ENCODE measurements around the gene TMEM186. TPM values are rescaled to one million over a fixed set of nuclear protein-coding genes. Genes with fewer than 3 reads are reported as not detected.

The TMEM186 gene
- total and polyA plus RNA-seq, 2 of the 8 experiments (the other 6 are each of a cell fraction or from before 2014, with no cell fraction given), result 13.1 TPM

GRCh38 chr16:8831871-8832716, 34.7 kb upstream of the TMEM186 start (continued):
- 0 out of 4 replicates have a peak, but pooled peaks of 1 of the 2 experiments have one; percentile 10 for TF ChIP-seq HDAC2 (IDR thresholded peaks at IDR 0.05; ENCODE audit: borderline replicate concordance in 1 of 2, low read depth in 2 of 2, low read length in 2 of 2)
- TF ChIP-seq TCF12 (IDR thresholded peaks at IDR 0.05; ENCODE audit: low read depth, low read length), result 0 out of 2 replicates have a peak, but pooled peaks have one; percentile 10
- TF ChIP-seq RNF2 (IDR thresholded peaks at IDR 0.05; ENCODE audit: borderline replicate concordance, low read depth, low read length, missing control alignments, poor library complexity, severe bottlenecking), result no peak
- TF ChIP-seq YY1 (IDR thresholded peaks at IDR 0.05; ENCODE audit: low read depth, low read length), result peak; percentile 68
- TF ChIP-seq TBP (IDR thresholded peaks at IDR 0.05; ENCODE audit: low read depth, low read length), result peak; percentile 68; the same call in 1 of the 2 replicates
- peak; percentile 65; the same call in 1 of the 2 replicates for TF ChIP-seq TAF1 (IDR thresholded peaks at IDR 0.05; ENCODE audit: low read depth, low read length)
- peak; percentile 83 for TF ChIP-seq TAF7 (optimal IDR thresholded peaks at IDR 0.05; ENCODE audit: borderline replicate concordance, low read depth, low read length)
- 0 out of 2 replicates have a peak, but pooled peaks have one; percentile 27 for TF ChIP-seq GABPA (IDR thresholded peaks at IDR 0.05; ENCODE audit: borderline replicate concordance, insufficient read depth, low read length)
- TF ChIP-seq NRF1 (IDR thresholded peaks at IDR 0.05; ENCODE audit: low read depth, low read length), result no peak
- TF ChIP-seq EP300 (IDR thresholded peaks at IDR 0.05; ENCODE audit: borderline replicate concordance in 1 of 2, low read depth in 2 of 2, low read length in 2 of 2), result peak in 1 of 2 experiments; percentile 43; a peak in 1 of 3 replicates

Measured in H1 (cell line).